Measurements from ENCODE around the gene C12orf56. TPM values are rescaled to one million over a fixed set of nuclear protein-coding genes. Genes with fewer than 3 reads are reported as not detected.
"Not testable (repeated sequence)": the region's sequence is repeated elsewhere in the genome, so short reads cannot be mapped to it uniquely, and the experiment has no call there.

Gene C12orf56
- total RNA-seq, 2 experiments from 2014 or later: not detected

DNA sequence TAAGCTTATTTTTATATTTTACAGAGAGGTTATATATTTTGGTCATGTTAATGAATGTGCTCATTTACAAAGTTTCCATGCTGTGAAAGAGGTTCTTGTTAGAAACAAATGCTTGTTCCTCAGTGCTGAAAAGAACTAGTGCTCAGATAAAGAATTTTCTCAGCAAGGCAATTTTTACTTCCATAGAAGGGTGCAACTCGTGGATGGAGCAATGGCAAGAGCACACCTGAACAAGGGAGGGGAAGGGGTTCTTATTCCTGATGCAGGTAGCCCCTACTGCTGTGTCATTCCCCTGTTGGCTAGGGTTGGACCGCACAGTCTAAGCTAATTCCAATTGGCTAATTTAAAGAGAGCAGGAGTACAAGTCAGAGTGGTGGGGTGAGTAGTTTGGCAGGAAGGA lies 34.3 kb downstream of the C12orf56 start:
- H3K36me3 Mint-ChIP-seq; H3K27me3 Mint-ChIP-seq; DNase-seq; ATAC-seq; CTCF ChIA-PET; H3K4me1 Mint-ChIP-seq; H3K9me3 Mint-ChIP-seq (ENCODE audit: low read depth); H3K27ac Mint-ChIP-seq; H3K4me3 Mint-ChIP-seq: not testable (repeated sequence)

DNA sequence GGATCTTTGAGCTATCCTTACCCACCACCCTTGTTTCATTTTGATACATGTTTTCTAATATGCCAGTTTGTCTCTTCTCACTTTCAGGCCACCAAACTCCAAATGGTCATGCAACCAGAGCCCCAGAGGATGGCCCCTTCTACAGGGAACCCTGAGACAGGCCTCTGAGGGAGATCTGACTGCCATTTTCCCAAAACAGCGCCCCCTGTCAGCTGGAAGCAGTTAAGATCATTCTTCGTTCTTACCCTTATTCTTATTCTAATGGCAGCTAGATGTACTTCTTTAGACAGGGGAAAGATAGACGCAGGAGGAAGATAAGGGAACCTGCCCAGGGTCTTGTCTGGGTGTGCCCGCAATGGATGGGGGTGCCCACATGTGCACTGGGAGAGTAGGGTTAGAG lies 38.4 kb downstream of the C12orf56 start:
- ATAC-seq (no peak), DNase-seq (no peak)
- peaks cover 4% of the 10 kb centered on the region for H3K27me3 Mint-ChIP-seq
- peaks cover 4% of the 10 kb centered on the region for H3K9me3 Mint-ChIP-seq (ENCODE audit: low read depth)
- H3K36me3 Mint-ChIP-seq: no peaks in the 10 kb centered on the region
- no peaks in the 10 kb centered on the region for H3K4me1 Mint-ChIP-seq
- H3K4me3 Mint-ChIP-seq: no peak overlapping the region
- H3K27ac Mint-ChIP-seq: no peak overlapping the region
- CTCF ChIA-PET: no interaction called here

DNA sequence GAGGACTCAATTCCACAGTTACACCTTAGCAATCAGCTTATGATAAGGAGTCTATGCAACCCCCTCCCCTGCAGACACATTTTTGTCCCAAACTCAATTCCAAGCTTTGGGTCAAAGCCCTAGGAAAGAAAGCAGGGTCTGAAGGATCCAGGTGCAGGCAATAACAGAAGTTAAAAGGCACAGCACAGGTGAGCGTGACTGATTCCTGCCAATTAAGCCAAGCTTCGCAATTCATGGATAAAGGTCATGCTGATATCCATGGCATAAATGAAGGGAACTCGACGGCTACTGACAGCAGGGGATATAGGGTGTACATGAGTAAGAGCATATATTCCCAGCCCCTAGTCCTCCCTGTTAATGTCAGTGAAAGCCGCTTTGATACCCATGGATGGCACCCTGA lies 39.3 kb downstream of the C12orf56 start:
- H3K36me3 Mint-ChIP-seq: no peaks in the 10 kb centered on the region
- H3K27me3 Mint-ChIP-seq: peaks cover 4% of the 10 kb centered on the region
- no peak for ATAC-seq
- H3K4me1 Mint-ChIP-seq: no peaks in the 10 kb centered on the region
- H3K27ac Mint-ChIP-seq: no peak overlapping the region
- no peak for DNase-seq
- H3K4me3 Mint-ChIP-seq: no peak overlapping the region
- CTCF ChIA-PET: no interaction called here
- H3K9me3 Mint-ChIP-seq (ENCODE audit: low read depth): peaks cover under 1% of the 10 kb centered on the region

DNA sequence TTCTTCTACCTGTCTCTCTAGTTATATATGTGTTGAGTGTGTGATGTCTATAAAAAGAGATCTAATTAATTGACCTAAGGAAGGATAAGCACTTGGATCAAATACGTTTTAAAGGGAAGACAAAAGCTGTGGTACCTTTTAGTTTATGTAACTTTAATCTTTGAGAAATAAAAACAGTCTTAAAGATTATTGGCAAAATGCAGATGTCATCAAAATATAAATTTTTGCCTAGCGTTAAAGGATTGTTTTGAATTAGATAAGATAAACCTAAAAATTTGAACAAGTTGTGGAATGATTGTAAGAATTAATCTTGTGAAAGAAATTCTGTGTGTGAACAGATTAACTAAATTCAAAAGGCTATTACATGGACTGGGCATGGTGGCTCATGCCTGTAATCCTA lies 42.9 kb downstream of the C12orf56 start:
- CTCF ChIA-PET: no interaction called here
- Mint-ChIP-seq H3K36me3 (no peaks in the 10 kb centered on the region), H3K27ac (no peak overlapping the region), H3K27me3 (peaks cover 4% of the 10 kb centered on the region), H3K4me1 (no peaks in the 10 kb centered on the region), H3K9me3 (ENCODE audit: low read depth) (no peaks in the 10 kb centered on the region), H3K4me3 (no peak overlapping the region)
- ATAC-seq (no peak), DNase-seq (no peak)

DNA sequence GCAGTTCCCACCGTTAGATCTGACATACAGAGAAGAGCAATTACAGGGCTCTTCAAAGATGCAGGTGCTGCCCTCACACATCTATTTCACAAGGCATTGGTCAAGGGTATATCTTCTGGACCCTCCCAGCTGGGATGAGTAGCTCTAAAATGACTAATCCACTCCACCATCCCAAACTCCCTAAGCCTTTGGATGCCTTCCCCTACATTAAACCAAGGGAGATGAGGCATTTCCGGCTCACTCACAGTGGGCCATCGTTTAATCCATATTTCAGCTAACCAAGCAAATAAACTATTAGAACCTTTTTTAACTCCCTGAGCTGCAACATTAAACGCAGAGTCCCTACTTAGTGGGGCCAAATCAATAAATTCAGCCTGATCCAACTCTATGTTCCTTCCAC lies 45.9 kb downstream of the C12orf56 start:
- H3K27me3 Mint-ChIP-seq; DNase-seq; H3K9me3 Mint-ChIP-seq (ENCODE audit: low read depth); H3K4me1 Mint-ChIP-seq; H3K27ac Mint-ChIP-seq; CTCF ChIA-PET; H3K4me3 Mint-ChIP-seq; ATAC-seq; H3K36me3 Mint-ChIP-seq: not testable (repeated sequence)

DNA sequence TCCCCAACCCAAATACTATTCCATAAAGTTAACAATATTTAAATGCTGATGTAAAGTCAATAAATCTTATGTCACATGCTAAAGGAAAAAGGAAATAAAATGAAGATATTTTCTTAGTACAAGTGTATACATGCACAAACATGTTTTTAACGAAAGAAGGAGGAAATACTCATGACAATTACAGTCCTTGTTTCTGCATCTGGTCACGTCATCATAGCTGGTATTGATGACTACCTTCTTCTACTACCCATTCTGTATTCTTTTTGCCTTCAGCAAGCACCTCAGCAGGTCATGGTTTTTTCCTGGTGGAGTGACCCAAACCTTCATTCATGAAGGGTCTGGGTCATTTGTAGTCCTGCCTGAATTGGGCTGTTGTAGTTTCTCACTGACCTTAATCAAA lies 50.0 kb downstream of the C12orf56 start:
- H3K27ac Mint-ChIP-seq; DNase-seq; ATAC-seq; H3K27me3 Mint-ChIP-seq; H3K36me3 Mint-ChIP-seq; H3K4me1 Mint-ChIP-seq; CTCF ChIA-PET; H3K4me3 Mint-ChIP-seq; H3K9me3 Mint-ChIP-seq (ENCODE audit: low read depth): not testable (repeated sequence)

DNA sequence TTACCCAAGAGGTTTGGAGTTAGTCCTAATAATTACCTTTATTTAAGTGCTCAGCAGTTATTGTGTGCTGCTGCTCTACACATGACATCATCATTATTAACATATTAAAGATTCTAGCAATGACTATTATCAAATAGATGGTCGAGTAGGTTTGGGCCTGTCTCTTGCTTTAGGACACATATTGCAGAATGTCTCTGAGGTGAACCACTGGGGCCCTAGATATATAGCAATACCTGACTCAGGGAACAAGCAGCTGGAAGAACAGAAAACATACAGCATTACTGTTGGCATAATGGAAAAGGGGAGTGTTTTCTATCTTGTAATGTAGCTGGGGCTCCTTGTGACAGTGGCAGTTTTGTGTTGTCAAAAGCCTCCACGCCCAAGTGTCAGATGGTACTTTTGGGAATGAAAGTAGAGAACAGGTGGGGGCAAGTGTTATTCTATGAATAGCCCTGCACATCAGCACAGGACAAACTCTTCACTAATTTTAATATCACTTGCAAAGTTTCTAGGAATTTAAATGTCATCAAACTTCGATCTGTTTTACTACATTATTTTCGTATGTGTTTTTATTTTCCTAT lies 54.6 kb downstream of the C12orf56 start:
- CTCF ChIA-PET: no interaction called here
- Mint-ChIP-seq H3K27ac (no peak overlapping the region), H3K27me3 (no peaks in the 10 kb centered on the region), H3K36me3 (no peaks in the 10 kb centered on the region), H3K4me3 (no peak overlapping the region), H3K9me3 (ENCODE audit: low read depth) (no peaks in the 10 kb centered on the region), H3K4me1 (no peaks in the 10 kb centered on the region)
- ATAC-seq: no peak
- DNase-seq: no peak

DNA sequence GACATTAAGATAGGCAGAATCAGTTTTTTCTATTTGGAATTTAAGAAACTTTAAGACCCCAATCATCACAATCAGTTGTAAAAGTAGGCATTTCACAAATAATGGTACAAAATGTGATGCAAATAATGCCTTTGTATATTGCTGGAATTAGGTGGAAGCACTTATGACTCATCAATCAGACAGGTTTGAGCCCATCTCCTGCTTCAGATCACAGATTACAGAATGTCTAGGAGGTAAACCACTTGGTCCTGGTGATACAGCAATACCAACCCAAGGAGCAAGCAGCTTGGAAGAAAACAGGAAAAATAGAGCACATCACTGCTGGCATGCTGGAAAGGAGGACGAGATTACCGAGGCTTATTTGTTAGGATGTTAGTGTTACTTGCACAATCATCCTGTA lies 57.6 kb downstream of the C12orf56 start:
- Mint-ChIP-seq H3K27ac (no peak overlapping the region), H3K4me1 (no peaks in the 10 kb centered on the region), H3K36me3 (no peaks in the 10 kb centered on the region), H3K27me3 (no peaks in the 10 kb centered on the region), H3K9me3 (ENCODE audit: low read depth) (no peaks in the 10 kb centered on the region), H3K4me3 (no peak overlapping the region)
- DNase-seq (no peak), ATAC-seq (no peak)
- CTCF ChIA-PET: no interaction called here

DNA sequence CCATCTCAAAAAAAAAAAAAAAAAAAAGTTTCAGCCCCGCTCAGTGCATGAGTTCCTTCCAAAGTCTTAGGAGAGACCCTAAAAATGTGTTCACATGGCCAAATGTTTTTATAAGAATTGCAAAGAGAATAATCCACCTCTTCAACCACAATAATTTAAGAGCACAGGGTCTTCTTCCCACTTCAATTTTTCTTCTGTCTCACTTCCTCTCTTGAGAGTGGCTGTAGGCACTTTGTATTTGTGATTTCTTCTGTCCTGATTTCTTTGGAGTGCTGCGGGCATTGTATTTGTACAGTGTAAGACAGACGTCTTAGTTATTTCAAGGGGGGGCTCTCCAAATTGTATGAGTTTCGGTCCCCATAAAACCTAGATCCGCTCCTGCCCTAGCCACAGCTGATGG lies 58.3 kb downstream of the C12orf56 start:
- CTCF ChIA-PET: no interaction called here
- no peaks in the 10 kb centered on the region for H3K9me3 Mint-ChIP-seq (ENCODE audit: low read depth)

DNA sequence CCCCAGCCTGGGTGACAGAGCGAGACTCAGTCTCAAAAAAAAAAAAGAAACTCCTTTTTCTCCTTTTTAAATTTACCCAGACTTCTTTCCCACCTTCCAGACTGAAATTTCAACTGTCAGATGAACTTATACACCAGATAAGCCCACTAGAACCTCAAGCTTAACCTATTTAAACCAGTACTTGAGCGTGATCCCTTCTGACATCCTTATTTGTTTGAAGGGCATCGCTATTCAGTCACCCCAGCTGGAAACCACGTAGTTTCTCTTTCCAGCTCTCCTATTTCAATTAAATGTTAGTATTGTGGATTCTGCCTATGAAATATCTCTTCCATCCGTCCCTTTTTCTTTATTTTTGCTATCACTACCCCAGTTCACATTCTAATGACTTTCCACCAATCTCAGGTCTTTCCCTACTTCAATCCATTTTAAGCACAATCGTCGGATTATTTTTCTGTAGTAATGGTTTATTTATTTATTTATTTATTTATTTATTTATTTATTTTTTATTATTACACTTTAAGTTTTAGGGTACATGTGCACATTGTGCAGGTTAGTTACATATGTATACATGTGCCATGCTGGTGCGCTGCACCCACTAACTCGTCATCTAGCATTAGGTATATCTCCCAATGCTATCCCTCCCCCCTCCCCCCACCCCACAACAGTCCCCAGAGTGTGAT lies 61.4 kb downstream of the C12orf56 start:
- H3K27me3 Mint-ChIP-seq; H3K36me3 Mint-ChIP-seq; H3K4me1 Mint-ChIP-seq; ATAC-seq; H3K4me3 Mint-ChIP-seq; H3K9me3 Mint-ChIP-seq (ENCODE audit: low read depth); DNase-seq; CTCF ChIA-PET; H3K27ac Mint-ChIP-seq: not testable (repeated sequence)

More for the DNA sequence above, 58.3 kb downstream of the C12orf56 start:
- DNase-seq (no peak), ATAC-seq (no peak)
- Mint-ChIP-seq H3K4me3 (no peak overlapping the region), H3K36me3 (no peaks in the 10 kb centered on the region), H3K27me3 (no peaks in the 10 kb centered on the region), H3K27ac (no peak overlapping the region), H3K4me1 (no peaks in the 10 kb centered on the region)

DNA sequence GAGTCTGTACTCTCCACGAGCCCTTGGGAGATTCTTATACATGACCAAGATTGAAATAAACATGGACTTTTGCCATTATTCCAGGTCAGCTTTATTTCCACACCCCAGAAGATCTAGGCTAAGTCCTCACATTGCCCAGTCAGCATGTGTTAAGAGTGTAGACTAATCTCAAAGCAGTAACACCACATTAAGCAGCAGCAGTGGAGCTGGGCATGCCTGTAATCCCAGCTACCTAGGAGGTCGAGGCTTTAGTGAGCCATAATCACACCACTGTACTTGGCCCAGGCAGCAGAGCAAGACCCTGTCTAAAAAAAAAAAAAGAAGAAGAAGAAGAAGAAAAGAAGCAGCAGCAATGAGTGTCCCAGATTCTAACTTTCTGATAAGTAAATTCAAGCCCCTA lies 65.5 kb downstream of the C12orf56 start:
- ATAC-seq (no peak), DNase-seq (no peak)
- H3K9me3 Mint-ChIP-seq (ENCODE audit: low read depth): no peaks in the 10 kb centered on the region
- no peak overlapping the region for H3K27ac Mint-ChIP-seq
- H3K4me3 Mint-ChIP-seq: no peak overlapping the region
- no peaks in the 10 kb centered on the region for H3K36me3 Mint-ChIP-seq
- no peaks in the 10 kb centered on the region for H3K27me3 Mint-ChIP-seq
- CTCF ChIA-PET: no interaction called here
- no peaks in the 10 kb centered on the region for H3K4me1 Mint-ChIP-seq

DNA sequence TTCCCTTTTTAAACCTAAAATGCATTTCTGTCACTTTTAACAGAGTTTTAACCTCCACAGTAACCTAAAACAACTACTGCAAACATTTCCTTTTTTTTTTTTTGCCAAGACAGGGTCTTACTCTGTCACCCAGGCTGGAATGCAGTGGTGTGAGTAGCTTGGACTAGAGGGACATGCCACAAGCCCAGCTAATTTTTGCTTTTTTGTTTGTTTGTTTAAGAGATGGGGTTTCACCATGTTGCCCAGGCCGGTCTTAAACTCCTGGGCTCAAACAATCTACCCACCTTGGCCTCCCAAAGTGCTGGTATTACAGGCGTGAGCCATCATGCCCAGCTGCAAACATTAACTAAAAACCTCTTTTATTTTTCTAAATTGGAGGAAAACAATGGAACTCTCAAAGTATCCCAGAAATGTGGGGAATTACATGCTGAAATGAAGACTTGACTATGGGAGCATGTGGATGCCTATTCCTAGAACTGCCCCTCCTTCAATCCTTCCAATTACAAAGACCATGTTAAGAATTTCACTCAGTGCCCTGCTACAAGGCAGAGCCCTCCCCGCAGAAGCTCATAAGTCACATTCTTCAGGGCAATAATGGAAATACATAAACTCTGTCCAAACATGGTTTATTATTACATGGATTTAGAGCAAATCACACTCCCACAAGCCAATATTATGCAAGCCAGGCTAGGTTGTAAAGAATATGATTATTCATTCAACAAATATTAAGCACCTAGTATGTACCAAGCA lies 66.9 kb downstream of the C12orf56 start:
- Mint-ChIP-seq H3K27me3 (no peaks in the 10 kb centered on the region), H3K27ac (no peak overlapping the region), H3K4me1 (no peaks in the 10 kb centered on the region), H3K4me3 (no peak overlapping the region), H3K36me3 (no peaks in the 10 kb centered on the region), H3K9me3 (ENCODE audit: low read depth) (no peaks in the 10 kb centered on the region)
- CTCF ChIA-PET: no interaction called here
- DNase-seq (no peak), ATAC-seq (no peak)

DNA sequence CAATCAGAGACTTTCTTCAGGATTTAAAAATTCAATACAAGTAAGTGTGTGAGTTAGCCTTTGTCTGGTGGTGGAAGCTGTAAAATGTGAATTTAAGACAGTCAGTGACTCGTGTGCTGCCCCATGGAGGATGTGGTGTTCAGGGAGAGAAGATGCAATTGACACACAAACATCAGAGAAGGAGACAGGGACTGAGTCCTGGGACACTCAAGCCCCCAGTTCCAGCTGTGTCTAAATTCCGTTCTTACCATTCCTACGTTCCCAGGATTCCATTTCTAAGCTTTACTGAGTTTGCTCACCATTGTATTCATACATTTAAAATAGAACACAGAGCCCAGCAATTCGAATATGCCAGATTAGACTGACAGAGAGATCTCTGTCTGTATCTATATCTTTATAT lies 67.6 kb downstream of the C12orf56 start:
- ATAC-seq: no peak
- Mint-ChIP-seq H3K27me3 (no peaks in the 10 kb centered on the region), H3K36me3 (no peaks in the 10 kb centered on the region), H3K4me3 (no peak overlapping the region), H3K9me3 (ENCODE audit: low read depth) (no peaks in the 10 kb centered on the region), H3K4me1 (no peaks in the 10 kb centered on the region), H3K27ac (no peak overlapping the region)
- no peak for DNase-seq
- CTCF ChIA-PET: no interaction called here

DNA sequence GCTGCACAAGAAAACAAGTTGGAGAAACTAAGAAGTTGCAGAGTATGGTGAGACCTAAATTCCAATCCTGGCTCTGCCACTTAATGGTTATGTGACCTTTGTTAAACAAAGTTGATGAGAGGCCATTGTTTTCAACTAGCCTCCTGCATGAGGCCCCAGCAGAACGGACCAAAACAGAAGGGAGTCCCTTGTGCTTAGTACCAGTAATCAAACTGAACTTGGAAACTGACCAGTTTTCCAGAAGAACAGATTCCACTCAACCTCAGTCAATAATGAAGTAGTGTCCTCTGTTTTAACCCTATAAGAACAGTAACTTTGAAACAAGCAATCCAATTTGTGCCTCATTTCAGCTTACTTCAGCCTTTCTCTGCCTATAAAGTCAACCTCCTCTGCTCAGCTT lies 69.9 kb downstream of the C12orf56 start:
- H3K27me3 Mint-ChIP-seq: no peaks in the 10 kb centered on the region
- CTCF ChIA-PET: no interaction called here
- ATAC-seq (no peak), DNase-seq (no peak)
- H3K9me3 Mint-ChIP-seq (ENCODE audit: low read depth): no peaks in the 10 kb centered on the region
- H3K36me3 Mint-ChIP-seq: no peaks in the 10 kb centered on the region
- H3K4me1 Mint-ChIP-seq: no peaks in the 10 kb centered on the region
- no peak overlapping the region for H3K27ac Mint-ChIP-seq
- H3K4me3 Mint-ChIP-seq: no peak overlapping the region
